Effector CD4-positive, alpha-beta T cell (primary cell): ENCODE measurements around the gene RUNX1.

Experiments used
- DNase-seq: peaks from one replicate; pipeline ENCODE4 v3.0.0-alpha.2; 2020

The RUNX1 gene

DNA sequence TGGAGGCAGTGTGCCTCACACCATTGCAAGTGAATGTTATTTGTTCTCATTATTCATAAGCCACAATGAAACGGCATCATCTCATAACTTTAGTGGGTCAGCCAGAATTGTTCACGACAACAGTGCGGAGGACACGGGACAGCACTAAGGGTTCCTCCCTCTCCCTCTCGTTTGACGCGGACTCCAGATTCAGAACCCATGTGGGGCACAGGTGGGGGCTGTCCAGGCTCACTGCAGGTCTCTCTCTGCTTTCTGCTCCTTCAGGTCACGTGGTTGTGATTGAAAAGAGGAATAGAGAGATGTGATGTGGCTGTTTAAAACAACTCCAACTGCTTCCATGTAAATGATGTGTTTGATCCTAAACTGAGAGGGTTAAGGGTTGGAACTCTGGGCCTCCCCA is 13.5 kb downstream of the RUNX1 start:
- no peak for DNase-seq

DNA sequence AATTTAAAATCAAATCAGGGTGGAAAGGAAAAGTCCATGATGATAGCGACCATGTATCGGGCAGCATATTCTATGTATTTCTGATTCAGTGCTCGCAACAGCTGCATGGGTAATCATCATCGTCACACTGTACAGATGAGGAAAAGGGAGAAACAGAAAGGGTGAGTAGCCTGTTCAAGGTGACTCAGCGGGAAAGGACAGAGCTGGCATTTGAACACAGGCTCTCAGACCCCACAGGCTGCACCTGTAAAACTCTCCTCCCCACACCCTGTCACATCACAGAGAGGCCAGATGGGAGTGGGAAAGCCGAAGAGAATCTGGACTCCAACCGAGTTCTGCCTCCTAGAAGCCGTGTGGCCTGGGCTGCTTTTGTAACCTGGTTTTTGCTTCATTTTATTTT is 14.0 kb downstream of the RUNX1 start:
- DNase-seq: no peak

DNA sequence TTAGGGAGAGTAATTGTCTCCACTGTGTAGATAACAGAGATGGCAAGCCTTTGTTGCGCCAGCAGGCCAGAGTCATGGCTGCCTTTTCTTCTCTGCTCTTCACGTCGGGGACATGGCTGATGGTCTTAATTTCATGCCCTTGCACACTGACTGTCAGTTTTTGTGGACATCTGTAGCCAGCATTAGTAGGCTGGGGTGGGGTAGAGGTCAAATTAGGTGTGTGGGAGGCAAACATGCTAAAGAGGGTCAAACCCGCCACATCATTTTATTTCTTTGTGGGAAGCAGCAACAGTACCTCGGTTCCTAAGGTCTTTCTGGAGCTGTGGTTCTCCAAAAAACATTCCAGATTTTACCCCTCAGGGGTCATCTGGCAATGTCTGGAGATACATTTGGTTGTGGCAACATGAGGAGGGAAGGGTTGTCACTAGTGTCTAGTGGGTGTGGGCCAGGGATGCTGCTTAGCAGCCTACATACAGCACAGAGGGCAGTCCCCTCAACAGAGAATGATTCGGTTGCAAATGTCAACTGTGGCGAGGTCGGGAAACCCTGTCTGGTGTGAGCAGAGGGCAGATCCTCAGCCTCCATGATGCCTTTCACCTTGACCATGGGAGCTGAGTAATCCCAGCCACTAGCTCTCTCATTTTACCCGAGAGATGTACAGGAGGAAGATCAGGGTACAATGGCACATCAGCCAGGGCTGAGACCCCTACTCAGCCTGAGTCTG is 14.7 kb downstream of the RUNX1 start:
- no peak for DNase-seq

DNA sequence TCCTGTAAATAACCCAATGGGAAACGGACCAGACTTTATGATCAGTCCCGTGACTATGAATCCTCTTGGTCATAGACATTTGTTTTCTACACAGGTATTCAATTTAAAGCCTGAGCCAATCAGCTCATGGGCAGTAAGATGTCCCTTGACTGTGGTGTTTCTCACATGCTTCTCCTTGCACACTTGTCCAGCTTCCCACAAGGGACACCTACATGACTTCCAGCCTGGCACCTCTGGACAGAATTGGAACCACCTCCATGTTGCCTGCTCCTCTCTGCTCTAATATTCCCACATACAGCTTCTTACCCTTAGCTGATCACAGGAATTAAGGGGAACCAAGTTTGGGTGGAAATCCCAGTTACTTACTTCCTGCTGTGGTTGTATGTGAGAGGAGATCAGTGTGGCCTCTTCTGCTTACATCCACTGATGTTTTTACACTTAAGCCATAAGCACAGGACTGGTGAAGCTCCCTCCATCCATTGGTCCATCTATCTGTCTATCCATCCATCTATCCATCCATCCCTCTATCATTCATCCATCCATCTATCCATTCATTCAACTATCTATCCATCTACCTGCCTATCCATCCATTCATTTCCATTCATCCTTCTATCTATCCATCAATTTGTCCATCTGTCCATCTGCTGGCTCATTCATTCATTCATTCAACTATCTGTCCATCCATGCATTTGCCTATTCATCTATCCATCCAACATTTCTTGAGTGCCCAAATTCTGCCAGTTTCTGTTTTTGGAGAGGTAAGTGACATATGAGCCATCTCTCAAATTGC is 16.4 kb downstream of the RUNX1 start:
- no peak for DNase-seq

DNA sequence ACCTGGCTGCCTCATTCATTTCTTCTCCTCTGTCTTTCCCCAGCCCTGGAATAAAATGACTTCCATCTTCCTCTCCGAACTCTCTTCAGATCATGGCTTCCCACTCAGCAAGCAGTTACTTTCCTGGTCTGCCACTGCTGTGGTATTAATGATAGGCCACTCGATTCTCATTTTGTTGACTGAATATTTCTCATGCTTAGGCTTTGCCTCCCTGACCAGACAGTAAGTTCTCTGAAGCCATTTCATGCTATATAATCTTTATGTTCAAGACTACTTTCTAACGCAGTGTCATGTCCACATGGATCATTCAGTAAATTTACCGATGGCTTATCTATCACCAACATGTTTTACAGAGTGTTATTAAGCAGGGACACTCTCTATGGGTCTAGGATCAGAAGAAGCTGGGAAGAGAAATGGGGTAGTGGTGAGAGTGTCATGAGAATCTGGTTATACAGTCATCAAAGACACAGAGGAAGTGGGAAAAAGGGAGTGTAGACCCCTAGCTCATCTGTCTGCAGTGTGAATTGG is 20.6 kb downstream of the RUNX1 start:
- no peak for DNase-seq

DNA sequence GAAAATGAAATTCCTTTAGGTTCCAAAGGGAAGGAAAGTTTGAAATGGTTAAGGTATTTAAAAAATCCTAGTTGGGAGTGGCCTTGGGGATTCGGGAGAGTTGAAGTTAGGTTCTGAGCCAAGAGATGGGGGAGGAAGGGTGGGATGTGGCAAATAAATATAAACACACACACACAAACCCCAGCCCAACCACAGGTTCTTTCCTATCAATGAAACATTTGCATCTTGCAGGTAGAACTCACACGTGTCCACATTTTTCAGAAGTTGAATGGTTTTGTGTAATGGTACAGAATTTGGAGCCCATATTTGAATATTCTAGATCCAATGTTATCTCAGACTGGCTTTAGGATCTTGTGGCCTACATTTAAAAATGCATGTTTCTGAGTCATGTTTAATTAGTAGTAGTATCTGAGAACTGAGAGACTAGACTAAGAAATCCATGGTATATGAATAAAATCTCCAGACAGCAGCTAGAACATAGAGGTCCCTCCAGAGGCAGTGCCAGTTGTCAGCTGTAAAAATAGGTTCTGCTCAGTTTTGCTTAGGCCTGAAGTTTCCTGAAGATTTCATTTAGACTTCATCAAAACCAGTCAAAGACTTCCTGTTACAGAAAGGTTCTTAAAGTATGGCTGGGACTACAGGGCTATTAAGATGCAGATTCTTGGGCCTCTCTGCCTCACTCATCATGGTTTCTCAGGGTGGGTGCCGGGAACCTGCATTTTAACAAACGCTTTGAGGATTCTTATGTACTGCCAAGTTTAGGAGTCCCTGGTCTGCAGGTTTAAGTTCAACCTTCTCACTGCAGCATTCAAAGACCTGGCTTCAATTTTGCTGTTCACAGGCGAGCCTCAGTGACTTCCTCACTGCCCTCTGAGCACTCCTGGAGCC is 21.3 kb downstream of the RUNX1 start:
- no peak for DNase-seq

DNA sequence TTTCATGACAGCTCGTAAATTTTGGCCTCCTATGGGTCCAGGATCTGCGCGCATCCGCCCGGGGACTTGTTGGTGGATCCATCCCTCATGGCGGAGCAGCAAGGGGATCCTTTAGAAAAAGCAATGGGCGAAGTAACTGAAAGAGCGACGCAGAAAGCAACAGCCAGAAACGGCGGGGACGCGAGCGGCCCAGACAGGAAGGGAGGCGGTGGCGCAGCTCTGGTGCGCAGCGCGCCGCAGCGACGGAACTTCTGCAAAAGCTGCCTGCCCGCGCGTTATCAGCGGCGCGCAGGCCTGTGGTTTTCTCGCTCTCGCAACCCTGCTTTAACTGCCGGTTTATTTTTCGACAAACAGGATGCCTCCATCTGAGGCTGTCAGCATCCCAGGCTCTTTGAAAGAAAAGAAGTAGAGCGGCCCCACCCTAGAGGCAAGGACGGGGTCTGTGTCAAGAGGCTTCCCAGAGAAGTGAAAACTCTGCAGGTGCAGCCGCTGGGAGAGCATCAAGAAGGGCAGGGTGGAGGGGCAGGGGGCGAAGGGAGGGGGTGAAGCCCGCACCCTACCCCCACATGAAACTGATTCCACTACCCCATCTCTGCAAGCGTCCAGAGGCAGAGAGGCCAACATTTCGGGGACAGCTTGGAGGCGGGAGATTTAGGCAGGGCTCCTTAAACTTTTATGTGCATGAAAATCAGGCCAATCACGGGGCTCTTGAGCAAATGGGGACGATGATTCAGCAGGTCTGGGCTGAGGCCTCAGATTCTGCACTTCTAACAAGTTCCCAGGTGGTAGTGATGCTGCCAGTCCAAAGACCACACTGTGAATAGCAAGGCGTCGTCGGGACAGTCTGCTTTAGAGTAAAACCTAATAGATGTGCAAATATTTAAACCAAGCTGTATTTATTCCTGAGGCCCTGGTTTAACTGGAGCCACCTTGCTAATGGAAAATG is 22.2 kb downstream of the RUNX1 start:
- DNase-seq: peak; percentile 79

DNA sequence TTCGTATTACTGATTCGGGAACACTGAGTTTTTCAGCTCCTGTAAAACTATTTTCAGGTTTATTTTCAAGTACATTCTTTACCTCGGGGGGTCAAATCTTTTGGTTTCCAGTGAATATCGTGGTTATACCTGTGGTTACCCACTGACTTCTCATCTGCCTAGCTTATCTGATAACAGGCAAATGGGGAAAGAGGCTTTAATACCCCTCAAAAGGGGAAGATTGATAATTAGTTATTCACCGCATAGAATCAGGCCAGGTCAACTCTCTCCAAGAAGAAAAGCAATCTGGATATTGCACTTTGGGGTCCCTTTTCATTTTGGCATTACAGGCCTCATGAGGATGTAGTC is 23.0 kb downstream of the RUNX1 start:
- DNase-seq: no peak

DNA sequence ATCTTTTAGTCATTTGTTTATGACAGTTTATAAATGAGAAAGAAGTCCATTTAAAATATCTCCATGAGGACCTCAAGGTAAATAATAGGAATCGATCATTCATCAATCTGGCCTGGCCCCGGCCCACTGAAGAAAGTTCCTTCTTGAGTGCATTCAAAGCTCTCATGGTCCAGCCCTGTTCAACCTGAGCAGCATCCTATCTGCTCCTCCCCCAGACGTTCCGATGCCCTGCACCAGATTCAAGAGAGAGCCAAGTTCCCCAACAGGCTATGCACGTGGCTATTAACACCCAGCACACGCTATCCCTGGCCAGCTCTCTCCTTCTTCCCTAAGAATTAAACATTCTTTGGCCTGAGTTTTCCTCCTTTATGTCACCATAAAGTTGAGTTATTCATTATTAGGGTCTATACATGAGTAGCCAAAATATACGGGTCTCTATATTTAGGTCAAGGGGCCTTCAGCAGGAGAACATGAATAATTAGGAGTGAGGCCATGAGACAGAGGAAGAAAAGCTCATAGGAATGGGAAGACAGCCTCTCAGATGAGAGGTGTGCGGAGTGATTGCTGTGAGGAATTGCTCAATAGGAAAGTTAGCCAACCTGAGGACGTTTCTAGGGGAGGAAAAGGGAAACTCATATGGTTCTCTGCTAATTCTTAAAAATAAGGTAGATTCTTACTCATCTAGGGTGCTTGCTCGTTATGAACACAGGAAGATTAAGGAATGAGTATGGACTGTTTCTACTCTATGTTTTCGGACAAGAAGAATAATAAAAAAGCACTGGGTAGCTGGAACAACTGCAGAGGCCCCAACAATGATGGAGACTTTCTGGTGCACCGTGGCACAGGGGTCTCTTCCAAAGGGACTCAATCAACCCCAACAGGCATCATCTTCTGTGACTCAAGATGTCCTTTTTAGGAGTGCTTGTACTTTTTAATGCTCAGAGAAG is 23.6 kb downstream of the RUNX1 start:
- DNase-seq: no peak

DNA sequence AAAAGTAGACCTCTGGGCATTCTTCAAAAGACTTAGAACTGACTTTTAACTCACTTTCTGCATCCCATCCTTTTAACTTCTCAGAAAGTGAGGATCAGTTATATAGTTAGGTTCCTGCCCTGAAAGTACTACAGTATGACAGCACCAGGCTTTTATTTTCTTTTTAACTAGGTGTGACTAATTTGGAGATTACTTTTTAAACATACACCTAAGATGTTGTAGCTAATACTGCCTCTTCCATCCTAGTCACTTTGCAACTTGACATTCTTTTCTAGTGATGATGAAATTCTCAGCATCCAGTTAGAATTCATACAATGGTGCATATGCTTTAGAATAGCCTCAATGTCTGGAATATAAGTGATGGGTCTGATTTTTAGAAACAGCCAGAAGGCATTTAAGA is 24.6 kb downstream of the RUNX1 start:
- no peak for DNase-seq

DNA sequence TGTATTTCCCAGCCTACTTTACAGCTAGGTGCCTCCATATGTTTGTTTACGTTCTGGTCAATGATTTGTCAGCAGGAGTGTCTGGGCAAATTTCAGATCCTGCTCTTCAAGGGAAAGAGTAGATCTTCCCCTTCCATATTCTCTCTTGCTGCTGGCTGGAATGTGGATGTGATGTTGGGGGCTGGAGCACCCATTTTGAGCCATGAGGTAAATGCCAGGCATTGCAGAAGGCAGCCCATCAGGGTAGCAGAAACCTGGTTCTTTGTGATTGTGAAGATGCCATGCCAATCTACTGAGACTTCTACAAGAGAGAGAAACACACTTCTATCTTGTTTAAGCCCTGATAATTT is 25.1 kb downstream of the RUNX1 start:
- DNase-seq: no peak

DNA sequence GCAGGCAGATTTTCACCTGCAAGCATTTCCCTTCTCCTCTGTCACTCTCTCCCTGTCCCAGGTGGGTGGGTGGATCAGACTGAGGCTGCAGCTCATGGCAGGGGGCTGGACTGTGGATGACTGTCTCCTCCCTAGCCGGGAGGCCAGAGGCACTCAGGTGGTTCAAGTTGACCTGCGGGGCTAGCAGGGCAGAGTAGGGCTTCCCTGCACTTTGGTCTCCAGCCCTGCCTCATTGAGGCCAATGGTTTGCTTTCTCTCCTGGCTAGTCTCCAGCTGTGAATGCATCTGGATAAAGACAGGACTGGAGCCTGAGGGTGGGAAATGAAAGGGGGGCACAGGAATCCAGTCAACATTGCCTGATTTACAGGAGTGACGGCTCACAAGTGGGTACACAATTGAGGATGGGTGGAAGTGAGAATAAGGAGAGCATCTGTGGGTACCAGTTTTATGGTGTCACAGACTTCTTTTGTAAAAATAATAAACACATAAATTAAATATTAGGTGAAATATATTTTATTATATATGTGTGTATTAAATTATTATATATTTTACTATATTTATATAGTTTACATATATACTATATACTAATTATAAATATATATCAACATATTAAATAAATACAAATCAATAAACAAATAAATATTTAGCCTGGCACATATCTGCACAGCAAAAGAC is 25.6 kb downstream of the RUNX1 start:
- no peak for DNase-seq

DNA sequence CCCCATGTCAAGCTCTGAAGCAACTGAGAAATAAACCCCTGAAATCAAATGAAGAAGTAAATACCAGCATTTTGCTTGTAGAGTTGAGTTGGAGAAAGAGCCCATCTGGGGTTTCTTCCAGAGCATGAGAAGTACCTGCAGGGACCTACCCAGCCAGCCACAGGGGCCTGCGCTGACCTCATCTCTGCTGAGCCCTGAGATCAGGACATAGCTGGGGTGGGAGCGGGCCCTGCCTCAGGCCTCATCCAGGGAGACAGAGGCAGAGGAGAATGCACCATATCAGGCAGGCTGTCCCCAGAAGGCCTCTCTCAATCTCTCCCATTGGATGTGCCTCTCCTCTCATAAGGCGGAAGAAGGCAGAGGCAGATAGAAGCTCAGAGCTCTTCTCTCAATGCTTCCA is 27.6 kb downstream of the RUNX1 start:
- DNase-seq: no peak

DNA sequence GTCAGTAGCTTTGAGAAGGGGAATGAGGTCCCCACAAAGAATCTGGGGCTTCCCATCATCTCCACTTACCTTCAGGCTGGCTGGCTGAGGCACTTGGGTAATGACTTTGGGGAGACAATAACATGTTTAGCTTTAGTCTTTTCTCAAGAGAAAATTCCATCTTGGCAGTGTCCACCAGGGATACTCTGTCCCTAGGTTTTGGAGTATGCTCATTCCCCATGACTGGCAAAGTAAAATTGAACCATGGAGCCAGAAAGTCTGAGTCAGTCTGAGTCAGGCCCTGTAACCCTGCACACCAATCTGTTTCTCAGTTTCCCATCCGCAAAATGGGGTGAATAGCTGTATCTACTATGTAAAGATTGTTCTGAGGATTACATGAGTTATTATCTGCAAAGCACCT is 28.2 kb downstream of the RUNX1 start:
- DNase-seq: no peak

DNA sequence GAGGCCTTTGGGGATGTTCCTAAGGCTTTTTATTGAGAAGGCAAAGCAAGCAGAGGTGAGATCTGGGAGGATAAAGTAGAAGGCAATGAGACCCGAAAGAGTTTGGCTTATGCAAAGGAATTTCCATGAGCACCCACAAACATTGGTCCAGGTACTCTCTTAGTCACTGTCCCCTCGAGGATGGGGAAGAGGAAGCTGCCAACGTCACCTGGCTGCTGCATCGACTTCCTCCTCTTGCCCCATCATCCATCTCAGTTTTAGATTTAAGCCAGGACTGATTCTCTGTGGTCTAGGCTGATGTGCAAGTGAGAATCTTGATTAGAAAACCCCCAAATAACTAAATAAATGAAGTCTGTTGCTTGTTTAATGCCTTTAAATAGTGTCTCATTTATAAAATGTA is 28.7 kb downstream of the RUNX1 start:
- DNase-seq: peak; percentile 30

DNA sequence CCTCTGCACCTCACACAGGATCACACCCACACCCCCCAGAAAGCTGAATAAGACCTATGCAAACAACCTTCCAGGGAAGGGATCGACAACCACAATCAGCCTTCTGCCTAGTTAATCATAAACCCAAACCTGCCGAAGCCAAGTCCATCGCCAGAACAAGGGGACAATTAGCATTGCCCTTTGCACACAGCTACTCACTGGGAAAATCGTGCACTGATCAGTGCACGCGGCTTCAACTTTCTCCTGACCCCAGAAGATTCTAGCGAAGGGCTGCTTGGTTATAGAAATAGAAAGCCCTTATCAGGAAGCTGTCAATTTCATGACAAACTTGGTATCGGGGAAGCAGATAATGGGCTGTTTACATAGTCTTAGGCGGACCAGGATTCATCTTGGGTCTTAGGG is 29.5 kb downstream of the RUNX1 start:
- DNase-seq: no peak

DNA sequence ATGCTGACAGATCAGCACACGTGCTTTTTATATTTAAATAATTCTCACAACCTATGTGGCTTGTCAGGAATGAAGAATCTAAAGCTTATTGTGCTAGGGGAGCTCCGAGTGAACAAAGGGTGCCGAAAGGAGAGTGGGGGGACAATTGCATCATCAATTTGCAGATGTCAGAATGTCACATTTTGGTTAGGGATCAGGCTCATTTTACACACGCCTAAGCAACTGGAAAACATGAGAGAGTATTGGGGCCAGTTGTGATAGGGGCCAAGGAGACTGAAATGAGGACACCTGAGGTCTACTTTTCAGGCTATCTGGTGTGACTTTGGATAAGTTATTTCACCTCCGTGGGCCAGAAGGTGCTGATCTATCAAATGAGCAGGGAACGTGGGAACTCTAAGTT is 31.8 kb downstream of the RUNX1 start:
- DNase-seq: no peak

DNA sequence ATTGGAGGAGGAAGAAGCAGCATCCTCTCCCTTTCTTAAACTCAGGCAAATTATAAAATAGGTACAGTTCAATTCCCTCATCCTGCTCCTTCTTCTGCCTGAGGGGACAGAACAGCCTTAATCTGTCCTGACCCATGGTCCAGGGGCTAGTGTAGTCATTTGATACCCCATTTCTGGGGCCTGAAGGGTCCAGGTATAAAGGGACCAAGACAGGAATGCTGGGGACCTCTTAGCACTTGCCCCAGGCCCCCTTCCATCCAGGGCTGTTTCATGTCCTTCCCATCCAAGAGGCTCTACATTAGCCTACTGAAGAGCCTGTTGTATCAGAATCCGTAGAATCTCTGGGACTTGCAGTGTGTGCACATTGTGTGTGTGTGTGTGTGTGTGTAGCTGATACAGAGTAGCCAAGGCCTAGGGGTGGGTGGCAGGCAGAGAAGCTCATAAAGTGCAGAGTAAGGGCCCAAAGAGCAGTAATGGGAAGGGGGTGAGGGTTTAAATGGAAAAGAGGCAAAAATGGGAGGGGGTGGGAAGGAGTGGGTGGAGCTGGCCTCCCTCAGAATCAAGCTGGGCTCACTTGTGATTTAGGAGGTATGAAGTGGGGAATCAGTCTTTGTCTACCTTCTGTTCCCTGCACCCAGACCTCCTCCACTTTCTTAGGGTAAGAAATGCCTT is 32.4 kb downstream of the RUNX1 start:
- DNase-seq: no peak

DNA sequence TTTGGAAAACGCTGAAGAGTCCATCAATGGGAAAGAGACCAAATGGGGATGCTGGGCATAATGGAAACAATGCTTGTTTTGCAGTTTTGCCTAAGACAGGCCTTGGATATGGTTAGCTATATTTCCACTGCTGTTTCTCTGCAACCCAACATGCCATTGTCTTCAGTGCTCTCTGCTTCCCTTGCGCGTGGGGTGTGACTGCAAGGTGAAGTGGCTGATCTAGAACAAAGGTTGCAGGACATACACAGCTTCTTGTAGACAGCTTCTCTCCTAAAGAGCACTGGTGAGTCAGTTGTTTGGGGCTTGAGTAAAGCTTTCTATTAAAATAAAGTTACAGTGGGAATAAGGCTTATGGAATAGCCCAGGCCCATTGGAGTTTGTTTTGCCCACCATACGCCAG is 33.0 kb downstream of the RUNX1 start:
- DNase-seq: no peak

DNA sequence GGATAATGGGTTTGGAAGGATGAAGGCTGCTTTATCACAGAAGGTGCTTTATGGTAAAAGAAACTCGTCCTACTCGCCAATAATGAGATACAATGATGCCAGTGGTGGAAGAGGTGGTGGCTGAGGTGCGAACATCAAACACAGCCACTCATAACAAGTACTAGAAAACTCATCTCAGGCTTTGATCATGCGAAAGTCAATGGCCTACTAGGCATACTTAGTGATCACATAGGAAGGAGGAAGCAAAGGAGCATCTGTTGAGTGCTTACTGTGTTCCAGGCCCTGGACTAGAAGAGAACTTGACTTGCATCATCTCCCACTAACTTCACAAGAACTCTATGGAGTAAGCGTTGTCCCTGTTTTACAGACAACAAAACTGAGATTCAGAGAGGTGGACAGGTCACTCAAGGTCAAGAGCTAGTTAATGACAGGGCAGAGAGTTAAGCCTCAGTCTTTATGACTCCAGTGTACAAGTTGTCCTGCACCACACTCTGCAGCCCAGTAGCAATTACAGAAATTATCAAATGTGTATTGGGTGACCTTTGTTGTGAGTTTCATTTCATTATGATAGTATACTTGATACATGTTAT is 33.6 kb downstream of the RUNX1 start:
- no peak for DNase-seq
